Transverse colon (tissue), 4 donors: Measurements from ENCODE around the gene RANBP3L.

Experiments used
- POLR2A ChIP-seq: fragments of 450-650 bp; IDR thresholded peaks from one replicate; pipeline ENCODE4 v1.6.1; 2016; ENCODE audit warnings: antibody characterized with exemption, mild to moderate bottlenecking, moderate library complexity
- POLR2AphosphoS5 ChIP-seq, 3 donors: sonication (generic); formaldehyde crosslinking; IDR thresholded peaks; one replicate each; pipeline ENCODE4 v1.6.1; 2016; ENCODE audit warnings: antibody characterized with exemption in 3 of 3
- TF ChIP-seq, protein P1 (sequence below), 5 experiments: fragments of 200-600 bp in 3 of 5; fragments of 450-650 bp in 2 of 5; sonication (generic) in 3 of 5; IDR thresholded peaks; 1 replicate in 2 of 5; 2 replicates in 3 of 5; pipeline ENCODE4 v1.5.1; 2016 to 2017; ENCODE audit warnings: antibody characterized with exemption in 5 of 5, inconsistent platforms in 3 of 5, mild to moderate bottlenecking in 2 of 5, moderate library complexity in 1 of 5

GRCh38 chr5:36267905-36268304 lies 33.8 kb downstream of the RANBP3L start:
- TF ChIP-seq, protein P1, sequence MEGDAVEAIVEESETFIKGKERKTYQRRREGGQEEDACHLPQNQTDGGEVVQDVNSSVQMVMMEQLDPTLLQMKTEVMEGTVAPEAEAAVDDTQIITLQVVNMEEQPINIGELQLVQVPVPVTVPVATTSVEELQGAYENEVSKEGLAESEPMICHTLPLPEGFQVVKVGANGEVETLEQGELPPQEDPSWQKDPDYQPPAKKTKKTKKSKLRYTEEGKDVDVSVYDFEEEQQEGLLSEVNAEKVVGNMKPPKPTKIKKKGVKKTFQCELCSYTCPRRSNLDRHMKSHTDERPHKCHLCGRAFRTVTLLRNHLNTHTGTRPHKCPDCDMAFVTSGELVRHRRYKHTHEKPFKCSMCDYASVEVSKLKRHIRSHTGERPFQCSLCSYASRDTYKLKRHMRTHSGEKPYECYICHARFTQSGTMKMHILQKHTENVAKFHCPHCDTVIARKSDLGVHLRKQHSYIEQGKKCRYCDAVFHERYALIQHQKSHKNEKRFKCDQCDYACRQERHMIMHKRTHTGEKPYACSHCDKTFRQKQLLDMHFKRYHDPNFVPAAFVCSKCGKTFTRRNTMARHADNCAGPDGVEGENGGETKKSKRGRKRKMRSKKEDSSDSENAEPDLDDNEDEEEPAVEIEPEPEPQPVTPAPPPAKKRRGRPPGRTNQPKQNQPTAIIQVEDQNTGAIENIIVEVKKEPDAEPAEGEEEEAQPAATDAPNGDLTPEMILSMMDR (IDR thresholded peaks at IDR 0.05) = no peak
- TF ChIP-seq POLR2A (no peak), POLR2AphosphoS5 (IDR thresholded peaks at IDR 0.05) (no peak)
